Measurements from ENCODE around the gene RIMS1. TPM values are rescaled to one million over a fixed set of nuclear protein-coding genes. Genes with fewer than 3 reads are reported as not detected.

The RIMS1 gene
- total and polyA plus RNA-seq, 4 donors, result 0.09 to 0.17 TPM; not detected in 2

DNA sequence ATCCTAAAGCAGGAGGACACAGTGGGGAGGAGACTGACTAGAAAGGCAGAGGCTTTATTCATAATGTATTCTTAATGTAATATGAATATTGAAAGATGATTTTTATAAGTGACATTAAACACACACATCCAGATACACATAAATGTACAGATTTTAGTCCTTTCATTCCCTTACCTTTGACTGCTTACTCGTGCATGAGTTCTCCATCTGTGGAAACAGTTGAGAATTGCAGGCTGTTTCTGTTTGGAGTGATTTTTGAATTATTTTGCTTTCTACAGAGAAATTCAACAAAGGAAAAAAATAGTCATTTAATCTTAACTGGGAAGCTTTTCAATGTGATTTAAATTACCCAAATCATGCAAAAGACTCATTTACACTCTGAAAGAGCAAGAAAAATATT, 136.5 kb downstream of the RIMS1 start:
- Histone ChIP-seq H3K9ac (ENCODE audit: low read depth in 1 of 2, low read length in 2 of 2) (no peak overlapping the region), H3K27me3 (ENCODE audit: control insufficient read depth in 4 of 4, insufficient read depth in 4 of 4, low read length in 3 of 4) (no peaks in the 10 kb centered on the region), H3K4me1 (ENCODE audit: control insufficient read depth in 4 of 4, insufficient read depth in 4 of 4, low read length in 3 of 4) (no peaks in the 10 kb centered on the region), H3K4me3 (ENCODE audit: low read depth in 1 of 3, low read length in 3 of 3) (no peak overlapping the region), H3K9me3 (ENCODE audit: control insufficient read depth in 4 of 4, low read length in 3 of 4) (no peaks in the 10 kb centered on the region), H3K36me3 (ENCODE audit: control insufficient read depth in 4 of 4, insufficient read depth in 3 of 4, low read depth in 1 of 4, low read length in 3 of 4) (no peaks in the 10 kb centered on the region), H3K27ac (ENCODE audit: low read depth in 1 of 2, low read length in 2 of 2) (no peak overlapping the region)
- WGBS, result 26% methylated on average over 1 of the region's 1 CpG
- DNase-seq (ENCODE audit: low spot score), result no peak
- TF ChIP-seq JUND (IDR thresholded peaks at IDR 0.05) (no peak), HNF4G (IDR thresholded peaks at IDR 0.05) (no peak), SP1 (IDR thresholded peaks at IDR 0.05) (no peak), EGR1 (IDR thresholded peaks at IDR 0.05; ENCODE audit: low read depth in 2 of 2) (no peak), HNF4A (conservative IDR thresholded peaks at IDR 0.05) (no peak), TAF1 (conservative IDR thresholded peaks at IDR 0.05) (no peak), YY1 (IDR thresholded peaks at IDR 0.05) (no peak), FOXA2 (IDR thresholded peaks at IDR 0.05) (no peak), FOXA1 (IDR thresholded peaks at IDR 0.05) (no peak), RXRA (IDR thresholded peaks at IDR 0.05) (no peak), RAD21 (IDR thresholded peaks at IDR 0.05) (no peak), NR2F2 (IDR thresholded peaks at IDR 0.05) (no peak)
- TF ChIP-seq, protein P1, sequence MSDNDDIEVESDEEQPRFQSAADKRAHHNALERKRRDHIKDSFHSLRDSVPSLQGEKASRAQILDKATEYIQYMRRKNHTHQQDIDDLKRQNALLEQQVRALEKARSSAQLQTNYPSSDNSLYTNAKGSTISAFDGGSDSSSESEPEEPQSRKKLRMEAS (IDR thresholded peaks at IDR 0.05), result no peak
- TF ChIP-seq, protein P2, sequence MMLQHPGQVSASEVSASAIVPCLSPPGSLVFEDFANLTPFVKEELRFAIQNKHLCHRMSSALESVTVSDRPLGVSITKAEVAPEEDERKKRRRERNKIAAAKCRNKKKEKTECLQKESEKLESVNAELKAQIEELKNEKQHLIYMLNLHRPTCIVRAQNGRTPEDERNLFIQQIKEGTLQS (IDR thresholded peaks at IDR 0.05), result no peak
- TF ChIP-seq, protein P3, sequence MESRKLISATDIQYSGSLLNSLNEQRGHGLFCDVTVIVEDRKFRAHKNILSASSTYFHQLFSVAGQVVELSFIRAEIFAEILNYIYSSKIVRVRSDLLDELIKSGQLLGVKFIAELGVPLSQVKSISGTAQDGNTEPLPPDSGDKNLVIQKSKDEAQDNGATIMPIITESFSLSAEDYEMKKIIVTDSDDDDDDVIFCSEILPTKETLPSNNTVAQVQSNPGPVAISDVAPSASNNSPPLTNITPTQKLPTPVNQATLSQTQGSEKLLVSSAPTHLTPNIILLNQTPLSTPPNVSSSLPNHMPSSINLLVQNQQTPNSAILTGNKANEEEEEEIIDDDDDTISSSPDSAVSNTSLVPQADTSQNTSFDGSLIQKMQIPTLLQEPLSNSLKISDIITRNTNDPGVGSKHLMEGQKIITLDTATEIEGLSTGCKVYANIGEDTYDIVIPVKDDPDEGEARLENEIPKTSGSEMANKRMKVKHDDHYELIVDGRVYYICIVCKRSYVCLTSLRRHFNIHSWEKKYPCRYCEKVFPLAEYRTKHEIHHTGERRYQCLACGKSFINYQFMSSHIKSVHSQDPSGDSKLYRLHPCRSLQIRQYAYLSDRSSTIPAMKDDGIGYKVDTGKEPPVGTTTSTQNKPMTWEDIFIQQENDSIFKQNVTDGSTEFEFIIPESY (IDR thresholded peaks at IDR 0.05), result no peak

DNA sequence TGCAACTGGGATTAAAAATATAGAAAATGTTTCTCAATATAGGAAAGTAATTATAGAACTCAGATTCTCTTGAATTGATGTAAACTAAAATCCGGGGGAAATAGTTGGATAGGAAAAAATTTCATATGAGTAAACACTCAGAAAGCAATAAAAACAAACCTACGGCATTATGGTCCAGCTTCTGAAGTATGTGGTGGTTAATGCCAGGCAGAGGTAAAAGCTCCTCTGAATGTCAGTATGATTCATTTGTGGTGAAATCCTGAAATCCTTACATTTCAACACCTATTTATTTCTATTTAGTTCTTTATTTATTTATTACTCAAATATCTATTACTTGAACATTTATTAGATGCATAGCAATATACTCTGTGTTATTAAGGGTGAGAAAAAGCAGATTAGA, 145.1 kb downstream of the RIMS1 start:
- no peak for DNase-seq (ENCODE audit: low spot score)
- H3K27me3 ChIP-seq (ENCODE audit: control insufficient read depth in 4 of 4, insufficient read depth in 4 of 4, low read length in 3 of 4), result peaks cover 0 to 2% (median 0%) of the 10 kb centered on the region in 4 donors
- no peaks in the 10 kb centered on the region for H3K4me1 ChIP-seq (ENCODE audit: control insufficient read depth in 4 of 4, insufficient read depth in 4 of 4, low read length in 3 of 4)
- H3K36me3 ChIP-seq (ENCODE audit: control insufficient read depth in 4 of 4, insufficient read depth in 3 of 4, low read depth in 1 of 4, low read length in 3 of 4), result no peaks in the 10 kb centered on the region
- no peak overlapping the region for H3K27ac ChIP-seq (ENCODE audit: low read depth in 1 of 2, low read length in 2 of 2)
- WGBS, result 59% methylated on average over 2 of the region's 2 CpGs
- no peaks in the 10 kb centered on the region for H3K9me3 ChIP-seq (ENCODE audit: control insufficient read depth in 4 of 4, low read length in 3 of 4)
- H3K9ac ChIP-seq (ENCODE audit: low read depth in 1 of 2, low read length in 2 of 2), result no peak overlapping the region
- TF ChIP-seq RXRA (IDR thresholded peaks at IDR 0.05), result no peak
- no peak overlapping the region for H3K4me3 ChIP-seq (ENCODE audit: low read depth in 1 of 3, low read length in 3 of 3)

DNA sequence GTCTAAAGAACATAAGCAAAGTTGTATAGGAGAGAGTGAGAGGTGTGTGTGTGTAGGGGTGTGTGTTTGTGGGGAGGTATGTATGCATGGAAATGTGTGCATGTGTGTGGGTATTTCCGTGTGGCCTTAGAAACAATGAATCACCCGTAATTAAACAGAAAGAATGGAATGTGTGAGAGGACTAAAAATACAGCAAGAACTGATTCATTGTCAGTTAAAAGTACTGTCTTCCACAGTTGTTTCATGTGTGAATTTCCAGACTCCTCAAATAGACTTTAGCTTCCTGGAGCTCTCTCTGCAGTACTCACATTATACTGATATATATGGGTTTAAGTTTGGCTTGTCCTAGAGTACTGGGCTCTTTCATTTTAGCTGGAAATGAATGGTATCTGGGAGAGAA, 145.7 kb downstream of the RIMS1 start:
- WGBS, result 69% methylated on average over 2 of the region's 2 CpGs
- TF ChIP-seq, protein P1 (IDR thresholded peaks at IDR 0.05), result no peak
- DNase-seq (ENCODE audit: low spot score), result no peak

More for the DNA sequence above, 145.7 kb downstream of the RIMS1 start:
- Histone ChIP-seq H3K9ac (ENCODE audit: low read depth in 1 of 2, low read length in 2 of 2) (no peak overlapping the region), H3K4me3 (ENCODE audit: low read depth in 1 of 3, low read length in 3 of 3) (no peak overlapping the region), H3K27ac (ENCODE audit: low read depth in 1 of 2, low read length in 2 of 2) (no peak overlapping the region), H3K27me3 (ENCODE audit: control insufficient read depth in 4 of 4, insufficient read depth in 4 of 4, low read length in 3 of 4) (peaks cover 0 to 2% (median 0%) of the 10 kb centered on the region in 4 donors), H3K36me3 (ENCODE audit: control insufficient read depth in 4 of 4, insufficient read depth in 3 of 4, low read depth in 1 of 4, low read length in 3 of 4) (no peaks in the 10 kb centered on the region), H3K9me3 (ENCODE audit: control insufficient read depth in 4 of 4, low read length in 3 of 4) (no peaks in the 10 kb centered on the region), H3K4me1 (ENCODE audit: control insufficient read depth in 4 of 4, insufficient read depth in 4 of 4, low read length in 3 of 4) (no peaks in the 10 kb centered on the region)

Measured in liver (tissue), 9 donors.